ENCODE results near the gene FCF1.

- TF ChIP-seq POLR2AphosphoS5 (IDR thresholded peaks at IDR 0.05) (no peak), CTCF (IDR thresholded peaks at IDR 0.05) (no peak), EP300 (IDR thresholded peaks at IDR 0.05) (no peak), POLR2A (IDR thresholded peaks at IDR 0.05) (no peak)
These were observed 10.2 kb downstream of the FCF1 start for GRCh38 chr14:74723134-74723533.
